Ramos (cell line): ENCODE measurements around the gene ANKRD13A.
"Not testable (repeated sequence)": the region's sequence is repeated elsewhere in the genome, so short reads cannot be mapped to it uniquely, and the experiment has no call there.

Source experiments
- in situ Hi-C: fragments of 300-500 bp; cut with MboI; formaldehyde crosslinking; loops from one replicate; pipeline ENCODE4 v1.14.3; 2022; ENCODE audit warnings: low sequenced_read_pairs; ENCODE audit not compliant: unreplicated experiment

ANKRD13A gene

DNA sequence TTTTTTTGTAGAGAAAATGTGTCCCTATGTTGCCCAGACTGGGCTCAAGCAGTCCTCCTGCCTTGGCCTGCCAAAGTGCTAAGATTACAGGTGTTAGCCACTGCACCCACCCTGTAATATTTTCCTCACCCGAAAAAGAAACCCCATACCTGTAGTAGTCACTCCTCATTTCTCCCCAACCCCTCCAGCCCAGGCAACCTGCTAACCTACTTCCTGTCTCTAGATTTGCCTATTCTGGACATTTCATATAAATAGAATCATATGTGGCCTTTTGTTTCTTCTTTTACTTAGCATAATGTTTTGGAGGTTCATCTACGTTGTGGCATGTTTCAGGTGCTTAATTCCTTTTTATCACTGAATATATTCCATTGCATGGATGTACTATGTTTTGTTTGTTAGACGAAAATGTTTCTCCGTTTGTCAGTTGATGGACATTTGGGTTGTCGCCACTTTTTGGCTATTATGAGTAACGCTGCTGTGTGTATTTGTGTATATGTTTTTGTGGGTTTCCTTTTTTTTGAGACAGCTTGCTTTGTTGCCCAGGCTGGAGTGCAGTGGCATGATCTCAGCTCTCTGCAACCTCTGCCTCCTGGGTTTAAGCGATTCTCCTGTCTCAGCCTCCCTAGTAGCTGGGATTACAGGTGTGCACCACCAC, 6.2 kb downstream of the ANKRD13A start:
- in situ Hi-C loops, result no loop called here

GRCh38 chr12:110006115-110006514, 6.9 kb downstream of the ANKRD13A start:
- in situ Hi-C loops, result no loop called here

GRCh38 chr12:110007881-110008280, 8.7 kb downstream of the ANKRD13A start:
- in situ Hi-C loops, result no loop called here

- in situ Hi-C loops, result not testable (repeated sequence)
Measured at GRCh38 chr12:110008681-110009398, 9.6 kb downstream of the ANKRD13A start.

DNA sequence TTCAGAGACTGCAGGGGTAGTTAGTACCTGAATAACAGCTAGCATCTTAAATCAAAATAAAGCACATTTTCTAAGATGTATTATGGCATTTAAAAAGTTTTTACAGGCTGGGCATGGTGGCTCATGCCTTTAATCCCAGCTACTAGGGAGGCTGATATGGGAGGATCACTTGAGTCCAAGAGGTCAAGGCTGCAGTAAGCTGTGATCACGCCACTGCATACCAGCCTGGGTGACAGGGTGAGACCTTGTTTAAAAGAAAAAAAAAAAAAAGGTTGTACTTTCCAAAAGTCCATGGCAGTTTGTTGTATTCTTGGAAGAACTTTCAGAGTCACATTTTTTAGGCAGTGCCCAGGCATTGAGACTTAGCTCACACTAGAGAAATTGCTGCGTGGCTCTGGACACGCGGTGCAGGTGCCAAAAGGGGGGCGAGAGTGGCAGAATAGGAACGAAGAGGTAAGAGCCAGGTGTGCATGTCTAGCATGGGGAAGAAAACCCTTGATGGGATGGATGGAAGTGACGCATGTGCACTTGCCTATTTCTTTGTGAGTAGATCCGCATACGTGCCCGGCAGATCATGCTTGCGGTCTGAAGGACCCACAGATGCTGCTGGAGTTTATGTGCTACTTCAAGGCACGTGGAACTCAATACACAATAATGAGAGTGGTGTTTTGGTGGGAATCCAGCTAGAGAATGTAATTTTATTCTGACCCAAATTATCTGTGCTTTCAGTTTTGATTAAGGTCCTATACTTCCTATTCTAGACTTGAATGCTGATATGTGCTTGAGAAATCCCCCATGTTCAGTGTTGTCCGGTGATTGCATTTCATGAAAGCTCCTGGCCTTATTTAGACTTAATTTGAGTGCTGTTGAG, 11.9 kb downstream of the ANKRD13A start:
- in situ Hi-C loops, result no loop called here

DNA sequence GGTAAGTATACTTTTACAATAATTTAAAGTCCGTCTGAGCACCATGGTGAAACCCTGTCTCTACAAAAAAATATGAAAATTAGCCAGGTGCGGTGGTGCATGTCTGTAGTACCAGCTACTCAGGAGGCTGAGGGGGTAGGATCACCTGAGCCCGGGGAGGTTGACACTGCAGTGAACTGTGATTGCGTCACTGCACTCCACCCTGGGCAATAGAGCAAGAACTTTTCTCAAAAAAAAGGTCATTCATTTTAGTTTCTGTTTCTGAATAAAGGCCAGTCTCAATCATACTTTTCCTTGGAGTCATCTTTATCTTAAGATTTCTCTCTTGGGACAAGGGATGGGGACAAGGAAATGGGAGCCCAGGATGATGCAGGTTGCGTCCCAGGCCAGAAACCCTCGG, 12.9 kb downstream of the ANKRD13A start:
- in situ Hi-C loops, result no loop called here

- in situ Hi-C loops, result no loop called here
Measured at GRCh38 chr12:110012659-110013058, 13.4 kb downstream of the ANKRD13A start.

DNA sequence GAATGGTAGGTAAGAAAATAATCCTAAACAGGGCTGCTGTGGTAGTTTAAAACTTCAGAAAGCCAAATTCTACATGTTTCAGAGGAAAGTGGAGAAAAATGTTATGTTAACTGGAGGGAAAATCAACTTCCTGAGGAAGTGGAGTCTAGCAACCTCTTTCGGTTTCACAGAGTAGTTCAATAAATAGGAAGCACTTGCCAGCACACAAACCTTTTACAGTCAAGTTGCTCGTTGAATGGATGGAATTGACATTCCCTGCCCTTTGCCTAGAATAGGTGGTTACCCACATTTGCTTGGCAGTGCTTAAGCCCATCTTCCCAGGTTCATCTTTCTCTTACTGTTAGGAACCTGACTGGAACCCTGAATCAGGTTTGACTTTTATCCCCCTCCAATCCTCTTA, 15.9 kb downstream of the ANKRD13A start:
- in situ Hi-C loops, result no loop called here

DNA sequence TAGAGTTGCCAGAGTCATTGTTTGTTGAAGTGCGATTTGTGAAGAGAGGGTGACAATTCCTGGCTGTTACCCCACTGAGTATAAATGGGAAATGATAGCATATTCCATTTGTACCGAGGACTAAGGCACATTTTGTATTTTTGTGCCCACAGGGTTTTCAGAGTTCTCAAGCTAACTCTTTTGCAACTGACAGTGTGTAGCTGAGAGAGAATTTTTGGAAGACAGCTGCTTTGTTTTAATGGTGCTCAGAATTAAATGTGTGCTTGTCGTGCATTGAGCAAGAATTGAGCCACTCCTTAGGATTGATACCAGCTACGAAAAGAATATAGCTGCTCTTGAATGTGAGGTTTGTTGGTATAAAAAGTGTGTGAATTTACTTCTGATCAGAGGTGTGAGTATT, 21.7 kb downstream of the ANKRD13A start:
- in situ Hi-C loops, result no loop called here

GRCh38 chr12:110023059-110023980, 24.1 kb downstream of the ANKRD13A start:
- in situ Hi-C loops, result no loop called here

DNA sequence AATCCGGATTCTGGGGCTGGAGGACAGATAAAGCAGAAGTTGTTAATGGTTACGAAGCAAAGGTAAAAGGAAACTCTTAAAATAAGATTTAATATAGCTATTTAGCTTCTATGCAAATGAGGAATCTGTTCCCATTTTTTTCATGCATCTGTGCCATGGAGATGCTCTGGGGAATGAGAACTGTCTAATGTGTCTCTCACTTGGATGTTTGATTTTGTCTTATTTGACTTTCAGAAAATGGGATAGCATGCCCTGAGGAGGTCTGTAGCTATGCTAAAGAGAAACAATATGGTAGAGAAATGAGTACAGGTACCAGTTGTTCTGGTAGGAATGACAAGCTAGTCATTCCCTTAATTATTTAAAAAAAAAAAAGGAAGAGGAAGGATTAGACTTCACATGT, 24.8 kb downstream of the ANKRD13A start:
- in situ Hi-C loops, result no loop called here

DNA sequence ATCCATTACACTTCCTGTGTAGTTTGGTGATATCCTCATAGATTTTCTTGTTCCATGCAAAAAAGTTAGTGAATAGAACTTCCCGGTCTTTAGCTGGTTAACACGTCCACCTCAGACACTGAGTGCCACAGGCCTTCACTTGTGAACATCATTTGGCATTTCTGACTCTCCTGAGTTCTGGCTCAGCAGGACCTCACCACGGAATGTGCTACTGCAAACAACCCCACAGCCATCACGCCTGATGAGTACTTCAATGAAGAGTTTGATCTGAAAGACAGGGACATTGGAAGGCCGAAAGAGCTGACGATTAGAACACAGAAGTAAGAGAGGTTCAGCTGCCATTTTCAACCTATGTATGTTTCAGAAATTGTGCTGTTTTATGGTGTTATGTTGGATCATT, 29.1 kb downstream of the ANKRD13A start:
- in situ Hi-C loops, result no loop called here

DNA sequence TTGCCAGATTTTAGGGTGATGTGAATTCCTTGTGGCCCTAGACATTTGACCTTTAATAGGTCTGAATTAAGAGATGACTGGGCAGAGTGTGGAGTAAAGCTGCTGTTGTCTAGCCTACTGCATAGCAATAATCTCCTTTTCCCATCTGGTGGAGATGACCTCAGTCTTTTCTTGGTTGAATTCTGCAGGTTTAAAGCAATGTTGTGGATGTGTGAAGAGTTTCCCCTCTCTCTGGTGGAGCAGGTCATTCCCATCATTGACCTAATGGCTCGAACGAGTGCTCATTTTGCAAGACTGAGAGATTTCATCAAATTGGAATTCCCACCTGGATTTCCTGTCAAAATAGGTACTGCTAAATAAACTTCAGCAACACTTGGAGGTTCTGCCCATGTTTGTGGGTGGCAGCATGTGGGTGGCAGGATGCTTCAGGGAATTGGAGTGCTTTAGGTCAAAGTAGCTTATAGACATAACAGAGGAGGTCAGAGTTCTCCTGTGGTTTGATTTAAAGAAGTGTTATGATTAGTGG, 30.1 kb downstream of the ANKRD13A start:
- in situ Hi-C loops, result no loop called here

GRCh38 chr12:110033888-110034287, 34.7 kb downstream of the ANKRD13A start:
- in situ Hi-C loops, result no loop called here

- in situ Hi-C loops, result no loop called here
Measured at GRCh38 chr12:110035534-110036104, 36.4 kb downstream of the ANKRD13A start.

GRCh38 chr12:110037315-110037714, 38.1 kb downstream of the ANKRD13A start:
- in situ Hi-C loops, result no loop called here

DNA sequence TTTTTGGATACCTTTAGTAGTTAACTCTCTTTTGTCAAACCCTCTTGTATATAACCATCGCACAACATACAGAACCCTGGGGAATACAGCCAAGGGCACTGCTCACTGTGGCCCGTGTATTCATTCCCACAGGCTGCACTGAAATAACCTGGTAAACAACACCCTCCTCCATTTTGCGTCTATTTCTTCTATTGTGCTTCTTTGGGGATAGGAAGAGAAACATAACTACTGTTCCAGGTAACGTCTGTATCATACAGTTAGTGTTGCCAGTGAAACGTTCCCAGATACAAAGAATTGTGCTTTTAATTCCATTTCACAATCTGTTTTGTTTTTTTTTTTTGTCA, 39.5 kb downstream of the ANKRD13A start:
- in situ Hi-C loops, result no loop called here

DNA sequence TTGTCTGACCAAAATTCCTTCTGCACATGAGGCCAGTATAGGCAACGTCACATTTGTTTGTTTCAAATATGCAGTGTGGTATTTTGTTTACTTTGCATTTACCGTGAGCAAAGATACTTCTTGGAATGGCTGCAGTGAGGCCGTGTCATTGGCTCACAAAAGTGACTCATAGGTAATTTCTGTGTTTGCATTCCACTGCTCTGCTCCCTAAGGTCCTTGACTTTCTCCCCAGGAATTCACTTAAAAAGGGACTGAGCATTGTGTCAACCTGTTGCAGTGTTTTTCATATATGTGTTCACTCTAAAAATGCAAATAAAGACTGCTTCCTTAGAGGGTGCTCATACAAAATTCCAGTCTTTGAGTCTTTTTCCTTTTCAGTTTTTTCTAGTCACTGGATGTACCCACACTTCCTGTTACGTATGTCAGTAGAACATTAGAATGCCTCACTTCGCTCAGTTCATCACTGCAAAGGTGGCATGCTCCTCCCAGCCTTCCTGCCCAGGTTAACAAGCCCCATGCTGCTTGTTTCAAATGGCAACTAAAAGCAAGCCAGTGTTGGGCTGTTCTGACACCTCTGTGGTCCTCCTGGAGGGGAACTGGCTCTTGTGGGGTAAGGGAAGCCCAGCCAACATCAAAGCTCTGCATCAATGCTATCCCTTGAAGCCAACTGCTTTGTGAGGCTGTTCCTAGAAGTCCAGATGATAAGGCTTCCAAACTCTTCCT, 40.0 kb downstream of the ANKRD13A start:
- in situ Hi-C loops, result no loop called here

- in situ Hi-C loops, result no loop called here
Measured at GRCh38 chr12:110042264-110042663, 43.0 kb downstream of the ANKRD13A start.
